ENCODE data around the gene SPDYE11. TPM values are rescaled to one million over a fixed set of nuclear protein-coding genes. Genes with fewer than 3 reads are reported as not detected.
"Not testable (repeated sequence)": the region's sequence is repeated elsewhere in the genome, so short reads cannot be mapped to it uniquely, and the experiment has no call there.

Gene SPDYE11, protein sequence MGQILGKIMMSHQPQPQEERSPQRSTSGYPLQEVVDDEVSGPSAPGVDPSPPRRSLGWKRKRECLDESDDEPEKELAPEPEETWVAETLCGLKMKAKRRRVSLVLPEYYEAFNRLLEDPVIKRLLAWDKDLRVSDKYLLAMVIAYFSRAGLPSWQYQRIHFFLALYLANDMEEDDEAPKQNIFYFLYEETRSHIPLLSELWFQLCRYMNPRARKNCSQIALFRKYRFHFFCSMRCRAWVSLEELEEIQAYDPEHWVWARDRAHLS
- not detected for total RNA-seq

DNA sequence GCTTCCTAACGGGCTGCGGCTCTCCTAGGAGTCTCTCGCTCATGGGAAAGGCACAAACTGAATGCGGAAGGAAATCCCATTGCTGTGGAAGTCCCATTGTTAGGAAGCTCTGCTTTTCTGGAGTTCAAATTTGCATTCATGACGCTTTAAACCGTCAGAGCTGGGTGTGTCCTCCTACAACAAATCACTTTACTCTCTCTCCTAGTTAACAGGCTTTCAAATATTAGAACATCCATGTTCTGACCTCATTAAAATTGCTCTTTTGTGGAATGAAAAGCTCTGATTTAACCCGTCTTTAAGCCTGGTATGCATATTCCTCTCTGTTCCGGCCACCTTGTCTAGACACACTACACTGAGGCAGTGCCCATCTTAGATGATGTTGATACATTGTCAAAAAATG lies at the start of gene SPDYE11:
Gene SPDYE11, minus strand, starts transcription at position 101 of the 400 bp plus-strand sequence. CDS start 1,800 bp downstream, outside the sequence.
- not testable (repeated sequence) for H3K36me3 ChIP-seq; H3K9me3 ChIP-seq; H3K4me3 ChIP-seq; H3K27me3 ChIP-seq; H3K4me1 ChIP-seq; H3K27ac ChIP-seq; DNase-seq (ENCODE audit: low spot score in 2 of 2)
- no CpG with 5 or more reads among the region's 8 CpGs for WGBS, 2 donors

DNA sequence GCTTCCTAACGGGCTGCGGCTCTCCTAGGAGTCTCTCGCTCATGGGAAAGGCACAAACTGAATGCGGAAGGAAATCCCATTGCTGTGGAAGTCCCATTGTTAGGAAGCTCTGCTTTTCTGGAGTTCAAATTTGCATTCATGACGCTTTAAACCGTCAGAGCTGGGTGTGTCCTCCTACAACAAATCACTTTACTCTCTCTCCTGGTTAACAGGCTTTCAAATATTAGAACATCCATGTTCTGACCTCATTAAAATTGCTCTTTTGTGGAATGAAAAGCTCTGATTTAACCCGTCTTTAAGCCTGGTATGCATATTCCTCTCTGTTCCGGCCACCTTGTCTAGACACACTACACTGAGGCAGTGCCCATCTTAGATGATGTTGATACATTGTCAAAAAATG lies 28.2 kb upstream of the SPDYE11 start, which contains the start of gene SPDYE9:
Gene SPDYE9, minus strand, starts transcription at position 101 of the 400 bp plus-strand sequence. CDS start 1,800 bp downstream, outside the sequence.
- H3K9me3 ChIP-seq; H3K27me3 ChIP-seq; DNase-seq (ENCODE audit: low spot score in 2 of 2); H3K4me1 ChIP-seq; H3K27ac ChIP-seq; H3K36me3 ChIP-seq; H3K4me3 ChIP-seq: not testable (repeated sequence)
- no CpG with 5 or more reads among the region's 8 CpGs for WGBS, 2 donors

DNA sequence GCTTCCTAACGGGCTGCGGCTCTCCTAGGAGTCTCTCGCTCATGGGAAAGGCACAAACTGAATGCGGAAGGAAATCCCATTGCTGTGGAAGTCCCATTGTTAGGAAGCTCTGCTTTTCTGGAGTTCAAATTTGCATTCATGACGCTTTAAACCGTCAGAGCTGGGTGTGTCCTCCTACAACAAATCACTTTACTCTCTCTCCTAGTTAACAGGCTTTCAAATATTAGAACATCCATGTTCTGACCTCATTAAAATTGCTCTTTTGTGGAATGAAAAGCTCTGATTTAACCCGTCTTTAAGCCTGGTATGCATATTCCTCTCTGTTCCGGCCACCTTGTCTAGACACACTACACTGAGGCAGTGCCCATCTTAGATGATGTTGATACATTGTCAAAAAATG lies 28.0 kb downstream of the SPDYE11 start, which contains the start of gene SPDYE8:
Gene SPDYE8, minus strand, starts transcription at position 101 of the 400 bp plus-strand sequence. CDS start 1,800 bp downstream, outside the sequence.
- no CpG with 5 or more reads among the region's 8 CpGs for WGBS, 2 donors
- H3K36me3 ChIP-seq; H3K4me1 ChIP-seq; H3K27me3 ChIP-seq; H3K27ac ChIP-seq; H3K4me3 ChIP-seq; DNase-seq (ENCODE audit: low spot score in 2 of 2); H3K9me3 ChIP-seq: not testable (repeated sequence)

DNA sequence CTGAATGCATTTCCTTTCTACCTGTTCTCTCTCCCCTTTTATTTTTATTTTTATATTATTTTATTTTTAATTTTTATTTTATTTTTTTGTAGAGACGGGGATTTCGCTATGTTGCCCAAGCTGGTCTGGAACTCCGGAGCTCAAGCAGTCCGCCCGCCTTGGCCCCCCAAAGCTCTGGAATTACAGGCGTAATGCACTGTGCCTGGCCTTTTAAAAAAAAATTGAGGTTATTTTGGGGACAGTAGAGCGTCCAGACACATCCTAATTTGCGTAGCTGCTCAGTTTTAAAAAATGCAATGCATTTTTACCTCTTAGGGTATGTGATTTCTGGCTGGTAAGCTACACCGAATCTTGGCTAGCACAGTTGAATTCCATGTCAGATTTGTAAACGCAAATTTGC lies 51.2 kb downstream of the SPDYE11 start:
- not testable (repeated sequence) for H3K36me3 ChIP-seq, H3K27me3 ChIP-seq, H3K9me3 ChIP-seq
- peak in 1 of 2 donors; percentile 12 for DNase-seq (ENCODE audit: low spot score in 2 of 2)
- H3K4me3 ChIP-seq, result peak overlapping the region in 3 of 4 donors; percentile 21 to 64 (median 22)
- WGBS, 2 donors, result 16 to 21% methylated on average over 10 of the region's 10 CpGs
- peaks cover 0 to 11% (median 2%) of the 10 kb centered on the region in 4 donors for H3K4me1 ChIP-seq
- H3K27ac ChIP-seq, result peak overlapping the region in 2 of 4 donors; percentile 50 to 86

DNA sequence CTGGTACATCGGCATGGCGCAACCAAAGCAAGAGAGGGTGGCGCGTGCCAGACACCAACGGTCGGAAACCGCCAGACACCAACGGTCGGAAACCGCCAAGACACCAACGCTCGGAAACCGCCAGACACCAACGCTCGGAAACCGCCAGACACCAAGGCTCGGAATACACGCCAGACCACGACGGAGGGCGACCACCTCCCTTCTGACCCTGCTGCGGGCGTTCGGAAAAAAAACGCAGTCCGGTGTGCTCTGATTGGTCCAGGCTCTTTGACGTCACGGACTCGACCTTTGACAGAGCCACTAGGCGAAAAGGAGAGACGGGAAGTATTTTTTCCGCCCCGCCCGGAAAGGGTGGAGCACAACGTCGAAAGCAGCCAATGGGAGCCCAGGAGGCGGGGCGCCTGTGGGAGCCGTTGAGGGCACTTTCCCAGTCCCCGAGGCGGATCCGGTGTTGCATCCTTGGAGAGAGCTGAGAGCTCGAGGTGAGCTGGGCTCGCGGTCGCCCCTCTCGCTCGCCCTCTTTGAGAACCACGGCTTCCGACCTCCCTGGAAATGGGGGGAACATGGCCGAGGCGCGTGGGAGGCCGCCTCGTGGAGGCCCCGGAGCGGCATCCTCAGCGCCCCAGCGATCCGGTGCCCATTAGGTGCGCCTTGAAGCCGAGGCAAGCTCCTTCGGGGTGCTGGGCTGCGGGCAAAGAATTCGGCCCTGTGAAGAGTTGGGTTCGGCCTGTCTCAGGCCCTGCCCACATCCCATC lies 51.8 kb downstream of the SPDYE11 start:
- H3K27ac ChIP-seq, result peak overlapping the region; percentile 86 to 96 (median 88)
- peak; percentile 40 to 50 for DNase-seq (ENCODE audit: low spot score in 2 of 2)
- not testable (repeated sequence) for H3K27me3 ChIP-seq, H3K9me3 ChIP-seq, H3K36me3 ChIP-seq
- H3K4me1 ChIP-seq, result peaks cover 0 to 11% (median 2%) of the 10 kb centered on the region in 4 donors
- 0 to 1% methylated on average over 29 to 39 of the region's 66 CpGs for WGBS, 2 donors
- H3K4me3 ChIP-seq, result peak overlapping the region; percentile 55 to 86 (median 62)
- TF ChIP-seq EP300 (IDR thresholded peaks at IDR 0.05) (peak in 1 of 2 donors; percentile 88), POLR2A (IDR thresholded peaks at IDR 0.05) (peak; percentile 38 to 78)
- TF ChIP-seq, protein P1, sequence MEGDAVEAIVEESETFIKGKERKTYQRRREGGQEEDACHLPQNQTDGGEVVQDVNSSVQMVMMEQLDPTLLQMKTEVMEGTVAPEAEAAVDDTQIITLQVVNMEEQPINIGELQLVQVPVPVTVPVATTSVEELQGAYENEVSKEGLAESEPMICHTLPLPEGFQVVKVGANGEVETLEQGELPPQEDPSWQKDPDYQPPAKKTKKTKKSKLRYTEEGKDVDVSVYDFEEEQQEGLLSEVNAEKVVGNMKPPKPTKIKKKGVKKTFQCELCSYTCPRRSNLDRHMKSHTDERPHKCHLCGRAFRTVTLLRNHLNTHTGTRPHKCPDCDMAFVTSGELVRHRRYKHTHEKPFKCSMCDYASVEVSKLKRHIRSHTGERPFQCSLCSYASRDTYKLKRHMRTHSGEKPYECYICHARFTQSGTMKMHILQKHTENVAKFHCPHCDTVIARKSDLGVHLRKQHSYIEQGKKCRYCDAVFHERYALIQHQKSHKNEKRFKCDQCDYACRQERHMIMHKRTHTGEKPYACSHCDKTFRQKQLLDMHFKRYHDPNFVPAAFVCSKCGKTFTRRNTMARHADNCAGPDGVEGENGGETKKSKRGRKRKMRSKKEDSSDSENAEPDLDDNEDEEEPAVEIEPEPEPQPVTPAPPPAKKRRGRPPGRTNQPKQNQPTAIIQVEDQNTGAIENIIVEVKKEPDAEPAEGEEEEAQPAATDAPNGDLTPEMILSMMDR (IDR thresholded peaks at IDR 0.05), result peak in 1 of 5 experiments; percentile 12

DNA sequence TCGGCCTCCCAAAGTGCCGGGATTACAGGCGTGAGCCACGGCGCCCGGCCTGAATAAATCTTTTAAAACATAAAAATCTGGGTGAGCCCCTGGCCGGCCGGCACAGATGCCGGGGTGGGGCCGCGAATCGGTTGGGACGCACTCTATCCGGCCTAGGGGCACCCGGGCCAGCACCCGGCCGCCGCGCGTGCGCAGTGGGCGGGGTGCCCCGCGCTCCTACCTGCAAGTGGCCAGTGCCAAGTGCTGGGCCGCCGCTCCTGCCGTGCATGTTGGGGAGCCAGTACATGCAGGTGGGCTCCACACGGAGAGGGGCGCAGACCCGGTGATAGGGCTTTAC lies 52.4 kb downstream of the SPDYE11 start:
- peak overlapping the region; percentile 55 to 86 (median 62) for H3K4me3 ChIP-seq
- H3K27me3 ChIP-seq, H3K9me3 ChIP-seq, H3K36me3 ChIP-seq: not testable (repeated sequence)
- peak overlapping the region; percentile 86 to 96 (median 88) for H3K27ac ChIP-seq
- 0% methylated on average over 13 of the region's 30 CpGs; no CpG with 5 or more reads in 1 of the 2 donors for WGBS, 2 donors
- peaks cover 0 to 11% (median 2%) of the 10 kb centered on the region in 4 donors for H3K4me1 ChIP-seq
- DNase-seq (ENCODE audit: low spot score in 2 of 2), result peak; percentile 34 to 55

DNA sequence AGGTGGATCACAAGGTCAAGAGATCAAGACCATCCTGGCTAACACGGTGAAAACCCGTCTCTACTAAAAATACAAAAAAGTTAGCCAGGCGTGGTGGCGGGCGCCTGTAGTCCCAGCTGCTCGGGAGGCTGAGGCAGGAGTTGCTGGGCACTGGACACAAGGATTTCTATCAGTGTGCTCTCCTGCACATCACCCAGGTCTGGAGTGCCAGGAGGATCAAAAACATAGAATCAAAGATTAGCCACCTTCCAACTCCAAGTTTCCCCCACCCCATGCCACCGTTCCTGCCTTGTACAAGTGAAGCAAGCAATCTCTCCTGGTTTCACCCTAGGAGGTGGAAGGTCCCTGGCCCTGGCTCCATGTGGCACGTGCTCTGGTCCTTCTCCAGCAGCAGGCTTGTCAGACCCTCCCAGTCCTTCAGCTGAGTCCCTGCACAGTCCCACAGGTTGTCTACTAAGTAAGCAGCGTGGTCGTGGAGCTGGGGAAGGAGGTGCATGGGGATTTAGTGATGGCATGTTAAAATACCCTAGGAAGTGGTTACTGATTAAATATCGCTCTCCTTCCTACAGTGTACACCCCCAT lies 59.7 kb downstream of the SPDYE11 start:
- not testable (repeated sequence) for H3K4me1 ChIP-seq; H3K4me3 ChIP-seq; DNase-seq (ENCODE audit: low spot score in 2 of 2); H3K9me3 ChIP-seq; H3K27ac ChIP-seq; H3K27me3 ChIP-seq; H3K36me3 ChIP-seq
- no CpG with 5 or more reads among the region's 11 CpGs for WGBS, 2 donors

Small RNAs within 50 kb of the gene (small RNA-seq; reads per million reads assigned to genes)
- gene RF00019, result not detected

Other genes starting within 250 kb of the SPDYE11 start
- gene TYW1B, start 229.7 kb downstream of the SPDYE11 start, total RNA-seq, result 1 to 10 TPM; 2.4 to 7.1 (median 6.1) TPM
- gene POM121, start 132.8 kb downstream of the SPDYE11 start, total RNA-seq, result 10 to 100 TPM; 14.2 to 22.2 (median 17.5) TPM
- 1 to 10 TPM in 1 of 4 donors, not detected in 3; 1.4 TPM for gene TRIM74, start 88.4 kb downstream of the SPDYE11 start, total RNA-seq
- gene SPDYE8, start 28.1 kb downstream of the SPDYE11 start, total RNA-seq, result not detected
- not detected for gene SPDYE9, start 28.1 kb upstream of the SPDYE11 start, total RNA-seq

Data from tibial nerve (tissue), 4 donors.